ENCODE results near the gene MED14. TPM values are rescaled to one million over a fixed set of nuclear protein-coding genes. Genes with fewer than 3 reads are reported as not detected.

The MED14 gene
- total and polyA plus RNA-seq, 2 of the 8 experiments (the other 6 are each of a cell fraction or from before 2014, with no cell fraction given), result 79.7 to 117 TPM

DNA sequence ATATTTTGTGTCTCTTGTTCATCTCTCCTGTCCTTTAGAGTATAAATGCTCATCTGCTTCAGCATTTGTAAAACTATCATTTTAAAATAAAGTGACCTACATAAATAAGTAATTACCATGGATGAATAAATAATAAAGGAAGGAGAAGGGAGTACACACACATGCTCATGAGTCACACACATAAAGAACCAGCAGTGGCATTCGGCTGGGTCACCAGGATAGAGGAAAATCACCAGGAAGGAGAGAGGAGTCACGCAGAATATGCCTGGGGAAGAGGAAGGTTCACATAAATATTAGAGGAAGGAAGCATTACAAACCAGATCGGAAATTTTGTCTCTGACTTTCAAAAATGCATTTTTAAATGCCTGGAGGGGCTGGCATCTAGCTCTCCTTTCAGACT lies 38.5 kb upstream of the MED14 start:
- Histone ChIP-seq H3K4me2 (ENCODE audit: insufficient read depth in 1 of 2, low read depth in 2 of 2, low read length in 2 of 2) (no peak overlapping the region), H2AK5ac (ENCODE audit: low read depth, low read length) (no peak overlapping the region), H3K4ac (replicated peaks; ENCODE audit: insufficient read length, low read depth, low read length) (no peak overlapping the region), H2BK12ac (ENCODE audit: low read depth, low read length) (no peak overlapping the region), H4K91ac (replicated peaks; ENCODE audit: insufficient read length, low read length) (no peak overlapping the region), H4K20me1 (replicated peaks in 1 of 2; ENCODE audit: control insufficient read depth in 1 of 2, insufficient read depth in 2 of 2, low read length in 2 of 2) (no peaks in the 10 kb centered on the region), H3K36me3 (ENCODE audit: control insufficient read depth in 2 of 4, insufficient read depth in 4 of 4, low read length in 3 of 4) (no peaks in the 10 kb centered on the region), H2BK5ac (ENCODE audit: low read depth, low read length) (no peak overlapping the region), H3K9ac (replicated peaks in 1 of 4; ENCODE audit: extremely low read depth in 1 of 4, low read depth in 3 of 4, low read length in 3 of 4) (no peak overlapping the region), H3K18ac (ENCODE audit: extremely low read depth, low read length) (no peak overlapping the region), H2BK120ac (replicated peaks; ENCODE audit: low read depth, low read length) (no peak overlapping the region), H3K23ac (ENCODE audit: insufficient read length) (no peak overlapping the region), H3K23me2 (ENCODE audit: low read depth, low read length) (no peaks in the 10 kb centered on the region), H3K14ac (ENCODE audit: insufficient read length) (no peak overlapping the region), H4K5ac (ENCODE audit: insufficient read length, low read depth, low read length) (no peak overlapping the region), H2BK15ac (ENCODE audit: low read length) (no peak overlapping the region), H3K4me3 (ENCODE audit: extremely low read depth in 1 of 4, insufficient read depth in 2 of 4, low read depth in 3 of 4, low read length in 4 of 4) (no peak overlapping the region), H2BK20ac (ENCODE audit: low read length) (no peak overlapping the region), H2AFZ (ENCODE audit: low read length) (no peak overlapping the region), H3K56ac (replicated peaks; ENCODE audit: insufficient read length, low read depth, low read length) (no peak overlapping the region), H3K79me1 (ENCODE audit: low read depth, low read length) (no peaks in the 10 kb centered on the region), H4K8ac (ENCODE audit: extremely low read depth, insufficient read depth, low read length) (no peak overlapping the region), H3K4me1 (replicated peaks in 1 of 4; ENCODE audit: control insufficient read depth in 3 of 4, insufficient read depth in 4 of 4, low read length in 3 of 4) (no peaks in the 10 kb centered on the region), H3K79me2 (ENCODE audit: control insufficient read depth in 1 of 2, insufficient read depth in 2 of 2, low read length in 2 of 2) (no peaks in the 10 kb centered on the region), H3K9me3 (ENCODE audit: insufficient read depth in 2 of 2, low read depth in 1 of 2, low read length in 1 of 2) (no peaks in the 10 kb centered on the region), H3K27ac (ENCODE audit: low read depth, low read length) (no peak overlapping the region), H3K27me3 (replicated peaks in 1 of 4; ENCODE audit: control insufficient read depth in 3 of 4, extremely low read depth in 1 of 4, insufficient read depth in 3 of 4, low read length in 3 of 4) (no peaks in the 10 kb centered on the region)
- DNase-seq (ENCODE audit: low read depth in 1 of 2, low spot score in 2 of 2) (no peak), FAIRE-seq (no peak)
- ChIA-PET POLR2A (ENCODE audit: partially characterized antibody) (no interaction called here), CTCF (ENCODE audit: partially characterized antibody) (no interaction called here)
- 97% methylated on average over 3 of the region's 3 CpGs; no CpG with 5 or more reads in 1 of the 2 experiments for WGBS, 2 experiments (ENCODE audit: extremely low coverage in 1 of 2, insufficient coverage in 1 of 2, insufficient read length in 1 of 2, insufficient replicate concordance in 2 of 2, low coverage in 1 of 2, low lambda C conversion rate in 2 of 2, missing lambda C conversion rate in 1 of 2)
- no peak for TF ChIP-seq BRCA1 (IDR thresholded peaks at IDR 0.05; ENCODE audit: low read depth, low read length)
- TF ChIP-seq MAFK (IDR thresholded peaks at IDR 0.05; ENCODE audit: low read depth, low read length), result no peak
- no peak for TF ChIP-seq KDM1A (IDR thresholded peaks at IDR 0.05; ENCODE audit: borderline replicate concordance, low read length)
- TF ChIP-seq, protein P1, sequence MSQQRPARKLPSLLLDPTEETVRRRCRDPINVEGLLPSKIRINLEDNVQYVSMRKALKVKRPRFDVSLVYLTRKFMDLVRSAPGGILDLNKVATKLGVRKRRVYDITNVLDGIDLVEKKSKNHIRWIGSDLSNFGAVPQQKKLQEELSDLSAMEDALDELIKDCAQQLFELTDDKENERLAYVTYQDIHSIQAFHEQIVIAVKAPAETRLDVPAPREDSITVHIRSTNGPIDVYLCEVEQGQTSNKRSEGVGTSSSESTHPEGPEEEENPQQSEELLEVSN (IDR thresholded peaks at IDR 0.05), result no peak
- TF ChIP-seq, protein P2, sequence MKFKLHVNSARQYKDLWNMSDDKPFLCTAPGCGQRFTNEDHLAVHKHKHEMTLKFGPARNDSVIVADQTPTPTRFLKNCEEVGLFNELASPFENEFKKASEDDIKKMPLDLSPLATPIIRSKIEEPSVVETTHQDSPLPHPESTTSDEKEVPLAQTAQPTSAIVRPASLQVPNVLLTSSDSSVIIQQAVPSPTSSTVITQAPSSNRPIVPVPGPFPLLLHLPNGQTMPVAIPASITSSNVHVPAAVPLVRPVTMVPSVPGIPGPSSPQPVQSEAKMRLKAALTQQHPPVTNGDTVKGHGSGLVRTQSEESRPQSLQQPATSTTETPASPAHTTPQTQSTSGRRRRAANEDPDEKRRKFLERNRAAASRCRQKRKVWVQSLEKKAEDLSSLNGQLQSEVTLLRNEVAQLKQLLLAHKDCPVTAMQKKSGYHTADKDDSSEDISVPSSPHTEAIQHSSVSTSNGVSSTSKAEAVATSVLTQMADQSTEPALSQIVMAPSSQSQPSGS (IDR thresholded peaks at IDR 0.05; ENCODE audit: low read length), result no peak
- TF ChIP-seq RXRA (IDR thresholded peaks at IDR 0.05; ENCODE audit: insufficient read depth, low read depth, low read length), result no peak
- no peak for TF ChIP-seq PHF8 (conservative IDR thresholded peaks at IDR 0.05; ENCODE audit: low read depth, low read length)
- no peak for TF ChIP-seq SRF (IDR thresholded peaks at IDR 0.05; ENCODE audit: low read depth, low read length)
- TF ChIP-seq POLR2AphosphoS5 (IDR thresholded peaks at IDR 0.05; ENCODE audit: low read depth, low read length), result no peak
- no peak for TF ChIP-seq RBBP5 (IDR thresholded peaks at IDR 0.05; ENCODE audit: borderline replicate concordance, low read depth, low read length)
- no peak for TF ChIP-seq SIX5 (IDR thresholded peaks at IDR 0.05; ENCODE audit: low read depth, low read length)
